GM12892 (cell line): ENCODE results near the gene AHDC1.

ENCODE experiments used
- POLR2A ChIP-seq: IDR thresholded peaks from 2 replicates; pipeline ENCODE4 v1.6.1; 2011; ENCODE audit warnings: low read depth, low read length, control low read depth
- POLR2AphosphoS5 ChIP-seq: IDR thresholded peaks from 2 replicates; pipeline ENCODE4 v1.6.1; 2011; ENCODE audit warnings: low read depth, low read length, control low read depth
- TAF1 ChIP-seq: IDR thresholded peaks from 2 replicates; pipeline ENCODE4 v1.6.1; 2011; ENCODE audit warnings: low read depth, mild to moderate bottlenecking, control low read depth, low read length, borderline replicate concordance

DNA sequence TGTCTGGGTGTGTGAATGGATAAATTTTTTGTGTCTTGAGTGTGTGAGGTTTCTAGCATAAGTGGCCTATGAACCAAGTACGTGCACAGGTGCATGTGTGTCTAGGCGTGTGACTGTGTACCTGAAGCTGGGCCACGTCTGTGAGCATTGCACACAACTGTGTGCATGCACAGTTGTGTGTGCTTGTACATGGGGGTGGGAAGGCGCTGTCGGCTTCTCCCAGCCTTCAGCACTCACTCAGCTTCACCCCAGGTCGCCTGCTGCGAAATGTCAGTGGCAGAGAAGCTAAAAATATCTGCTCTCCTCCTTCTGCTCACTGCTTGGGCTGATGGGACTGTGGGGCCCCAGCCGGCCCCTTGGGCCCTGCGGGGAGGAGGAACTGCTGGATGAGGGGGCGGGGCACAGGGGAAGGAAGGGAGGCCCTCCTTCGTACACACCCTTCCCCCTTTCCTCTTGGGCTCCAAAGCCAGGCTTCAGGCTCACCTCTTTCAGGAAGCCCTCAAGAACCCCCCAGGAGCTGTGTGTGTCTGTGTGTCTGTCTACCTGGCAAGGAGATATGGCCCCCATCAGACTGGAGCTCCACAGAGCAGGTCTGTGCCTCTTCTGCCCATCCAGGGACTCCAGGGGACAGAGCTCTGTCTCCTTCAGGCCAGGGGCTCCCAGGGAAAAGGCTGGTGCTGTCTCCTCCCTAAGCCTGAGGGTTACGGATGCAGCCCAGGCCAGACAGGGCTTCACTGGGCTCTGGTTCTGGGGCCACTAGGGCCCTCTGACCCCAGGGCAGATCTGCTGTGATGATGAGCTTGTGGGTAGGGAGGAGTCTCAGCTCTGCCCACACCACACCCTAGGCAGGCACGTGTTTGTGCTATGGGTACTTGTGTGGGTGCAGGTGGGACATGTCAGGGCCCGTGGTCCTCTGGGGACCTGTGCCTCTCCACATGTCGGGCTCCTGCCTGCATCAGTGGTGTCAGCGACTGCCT, 78.4 kb downstream of the AHDC1 start:
- TF ChIP-seq POLR2A = no peak
- peak; percentile 21; the same call in 1 of the 2 replicates for TF ChIP-seq POLR2AphosphoS5
- 0 out of 2 replicates have a peak, but pooled peaks have one; percentile 27 for TF ChIP-seq TAF1
